ENCODE measurements around the gene RBM44.

The RBM44 gene

DNA sequence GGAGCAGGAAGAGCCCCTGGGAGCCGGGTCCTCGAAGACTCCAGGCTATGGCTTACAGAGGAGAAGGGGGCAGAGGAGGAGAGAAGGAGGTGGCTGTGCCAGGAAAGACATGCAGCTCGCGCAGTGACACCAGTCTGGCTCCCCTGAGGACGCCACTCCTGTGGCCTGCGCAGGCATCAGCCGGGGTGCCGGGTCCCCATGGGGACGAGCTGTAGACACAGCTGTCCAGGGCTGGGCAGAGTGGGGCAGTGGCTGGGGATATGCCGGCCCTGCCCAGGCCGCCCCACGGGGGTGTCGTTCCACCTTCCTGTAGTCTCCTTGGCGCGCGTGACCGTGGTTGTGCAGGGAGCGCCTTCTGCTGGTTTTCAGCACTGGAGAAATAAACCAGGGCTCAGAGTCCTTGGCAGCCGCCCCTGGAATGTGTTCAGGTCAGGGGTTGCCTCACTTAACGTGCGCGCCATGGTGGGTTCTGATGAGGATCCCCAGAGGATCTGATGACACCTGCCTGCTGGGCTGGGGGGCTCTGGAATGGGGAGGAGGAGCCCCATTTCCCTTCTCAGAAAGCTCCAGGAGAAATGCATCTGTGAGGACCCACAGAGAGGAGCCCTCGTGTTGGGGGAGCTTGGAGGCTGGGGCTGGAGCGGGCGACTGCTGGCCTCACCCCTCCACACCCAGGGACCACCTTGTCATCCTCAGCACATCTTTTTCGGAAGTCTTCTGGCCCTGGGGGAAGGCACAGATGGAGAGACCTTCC lies 87.5 kb downstream of the RBM44 start:
- Mint-ChIP-seq H3K27me3 (ENCODE audit: low read depth) (no peaks in the 10 kb centered on the region), H3K27ac (no peak overlapping the region), H3K9me3 (no peaks in the 10 kb centered on the region), H3K4me1 (ENCODE audit: low read depth) (peaks cover 3% of the 10 kb centered on the region), H3K36me3 (ENCODE audit: low read depth) (no peaks in the 10 kb centered on the region), H3K4me3 (no peak overlapping the region)
- DNase-seq (ENCODE audit: low spot score), result no peak

- Mint-ChIP-seq H3K4me1 (ENCODE audit: low read depth) (peaks cover 5% of the 10 kb centered on the region), H3K27me3 (ENCODE audit: low read depth) (no peaks in the 10 kb centered on the region), H3K36me3 (ENCODE audit: low read depth) (no peaks in the 10 kb centered on the region), H3K4me3 (no peak overlapping the region), H3K9me3 (no peaks in the 10 kb centered on the region), H3K27ac (no peak overlapping the region)
- DNase-seq (ENCODE audit: low spot score), result no peak
Observed at GRCh38 chr2:237886685-237887481, 88.3 kb downstream of the RBM44 start.

DNA sequence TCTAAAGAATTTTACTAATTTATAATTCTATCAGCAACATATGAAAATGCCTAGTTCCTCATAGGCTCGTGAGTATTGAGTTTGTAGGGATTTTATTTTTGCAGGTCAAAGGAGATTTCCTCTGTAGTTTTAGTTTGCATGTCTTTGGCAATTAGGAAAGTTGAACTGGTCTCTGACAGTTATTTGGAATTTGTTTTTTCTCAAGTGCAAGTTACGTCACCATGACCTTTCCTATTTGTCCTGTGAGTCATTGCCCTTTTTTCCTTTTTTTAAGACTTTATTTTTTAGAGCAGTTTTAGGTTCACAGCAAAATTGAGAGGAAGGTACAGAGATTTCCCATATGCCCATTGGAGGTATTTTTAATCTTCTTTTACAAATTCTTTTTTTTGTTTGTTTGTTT lies 89.8 kb downstream of the RBM44 start:
- Mint-ChIP-seq H3K4me1 (ENCODE audit: low read depth) (peaks cover 20% of the 10 kb centered on the region), H3K9me3 (no peaks in the 10 kb centered on the region), H3K36me3 (ENCODE audit: low read depth) (no peaks in the 10 kb centered on the region), H3K4me3 (no peak overlapping the region), H3K27ac (no peak overlapping the region), H3K27me3 (ENCODE audit: low read depth) (no peaks in the 10 kb centered on the region)
- DNase-seq (ENCODE audit: low spot score), result no peak

- H3K4me3 Mint-ChIP-seq, result no peak overlapping the region
- H3K27ac Mint-ChIP-seq, result no peak overlapping the region
- H3K9me3 Mint-ChIP-seq, result no peaks in the 10 kb centered on the region
- no peaks in the 10 kb centered on the region for H3K27me3 Mint-ChIP-seq (ENCODE audit: low read depth)
- DNase-seq (ENCODE audit: low spot score), result no peak
- H3K36me3 Mint-ChIP-seq (ENCODE audit: low read depth), result no peaks in the 10 kb centered on the region
- H3K4me1 Mint-ChIP-seq (ENCODE audit: low read depth), result peaks cover 22% of the 10 kb centered on the region
Observed at GRCh38 chr2:237889016-237889415, 90.4 kb downstream of the RBM44 start.

GRCh38 chr2:237889811-237890210 lies 91.2 kb downstream of the RBM44 start:
- Mint-ChIP-seq H3K36me3 (ENCODE audit: low read depth) (no peaks in the 10 kb centered on the region), H3K4me1 (ENCODE audit: low read depth) (peaks cover 22% of the 10 kb centered on the region), H3K9me3 (no peaks in the 10 kb centered on the region), H3K27ac (no peak overlapping the region), H3K27me3 (ENCODE audit: low read depth) (no peaks in the 10 kb centered on the region), H3K4me3 (no peak overlapping the region)
- DNase-seq (ENCODE audit: low spot score), result no peak

All from T-helper 2 cell treated with Interferon-gamma antibody and Interleukin-4, amounts not matched to agents 5 μg/mL and 100 μg/mL, for 36 hours (primary cell).